Stimulated activated CD8-positive, alpha-beta memory T cell treated with anti-CD3 and anti-CD28 coated beads, Interleukin-12 subunit alpha, Interleukin-12 subunit beta, amount 100 ng/mL, for 1 hour (primary cell): ENCODE measurements around the gene SLC27A3.

Experiments used
- DNase-seq: peaks from one replicate; pipeline ENCODE4 v3.0.0-alpha.2; 2020; ENCODE audit warnings: low read depth

The SLC27A3 gene

DNA sequence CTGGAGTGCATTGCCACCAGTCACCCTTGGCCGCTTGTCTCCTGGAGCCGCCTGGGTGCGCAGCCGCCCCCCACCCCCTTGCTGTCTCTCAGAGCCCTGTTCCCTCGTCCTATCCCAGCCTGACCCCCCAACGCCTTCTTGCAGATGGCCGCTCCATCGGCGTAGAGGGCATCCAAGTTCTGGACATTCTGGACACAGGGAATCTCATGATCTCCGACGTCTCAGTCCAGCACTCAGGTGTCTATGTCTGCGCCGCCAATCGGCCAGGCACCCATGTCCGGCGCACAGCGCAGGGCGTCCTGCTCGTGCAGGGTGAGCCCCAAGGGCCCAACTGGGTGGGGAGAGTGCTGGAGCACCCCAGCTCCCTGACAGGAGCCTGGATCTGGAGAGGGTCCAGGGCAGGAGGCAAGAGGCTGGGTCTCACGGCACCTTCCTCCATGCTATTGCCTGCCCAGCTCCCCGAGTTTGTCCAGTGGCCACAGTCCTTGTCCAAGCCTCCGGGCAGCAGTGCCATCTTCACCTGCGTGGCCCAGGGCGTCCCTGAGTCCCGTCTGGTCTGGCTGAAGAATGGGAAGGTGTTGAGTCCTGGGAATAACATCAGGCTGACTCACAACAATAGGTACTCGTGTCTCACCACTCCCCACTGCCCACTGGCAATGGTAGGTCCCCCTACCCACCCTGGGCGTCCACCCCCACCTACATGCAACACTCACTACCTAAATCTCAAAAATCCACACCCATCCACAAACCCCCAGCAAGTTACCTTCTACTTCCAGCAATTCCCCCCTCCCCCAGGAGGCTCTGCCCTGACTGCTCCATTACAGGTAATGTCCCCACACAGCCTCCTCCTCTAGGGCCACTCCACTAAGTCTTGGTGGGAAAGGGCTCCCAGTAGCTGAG lies 24.6 kb downstream of the SLC27A3 start:
- no peak for DNase-seq

- no peak for DNase-seq
These were observed 25.3 kb downstream of the SLC27A3 start for GRCh38 chr1:153800516-153800915.

- no peak for DNase-seq
These were observed 25.9 kb downstream of the SLC27A3 start for GRCh38 chr1:153801028-153801625.

- DNase-seq, result no peak
These were observed 26.8 kb downstream of the SLC27A3 start for GRCh38 chr1:153801786-153802697.

GRCh38 chr1:153803470-153804056 lies 28.4 kb downstream of the SLC27A3 start:
- DNase-seq, result no peak

GRCh38 chr1:153804112-153804511 lies 28.9 kb downstream of the SLC27A3 start:
- no peak for DNase-seq

DNA sequence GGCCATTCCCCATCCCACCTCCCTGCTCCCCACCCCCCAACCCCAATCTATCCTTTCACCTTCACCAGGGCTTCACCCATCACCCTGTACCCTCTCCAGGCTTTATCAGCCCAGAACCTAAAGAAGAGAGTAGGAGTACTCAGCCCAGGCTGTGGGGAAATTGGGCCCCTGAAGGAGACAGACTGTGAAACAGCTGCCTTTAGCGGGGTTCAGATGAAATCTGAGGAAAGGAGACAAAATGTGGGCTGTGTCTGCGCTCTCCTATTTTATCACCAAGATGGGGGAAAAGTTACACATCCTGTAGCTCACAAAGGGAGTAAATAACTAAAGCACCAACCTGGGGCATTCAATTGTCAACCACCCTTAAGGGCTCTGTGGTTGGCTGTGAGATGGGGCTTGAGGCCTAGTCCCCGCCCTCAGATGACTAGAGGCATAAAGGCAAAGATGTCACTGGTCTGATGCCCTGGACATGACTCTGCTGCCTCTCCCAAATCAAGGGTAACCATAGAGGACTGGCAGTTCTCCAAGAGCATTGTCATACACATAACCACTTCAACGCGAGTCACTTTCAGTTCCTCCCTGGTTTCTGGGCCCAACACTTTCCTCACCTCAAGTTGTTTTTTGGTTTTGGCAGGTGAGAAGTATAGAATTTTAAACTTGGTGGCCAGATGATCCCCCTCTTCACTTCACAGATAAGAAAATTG lies 30.0 kb downstream of the SLC27A3 start:
- DNase-seq, result peak; percentile 45

DNA sequence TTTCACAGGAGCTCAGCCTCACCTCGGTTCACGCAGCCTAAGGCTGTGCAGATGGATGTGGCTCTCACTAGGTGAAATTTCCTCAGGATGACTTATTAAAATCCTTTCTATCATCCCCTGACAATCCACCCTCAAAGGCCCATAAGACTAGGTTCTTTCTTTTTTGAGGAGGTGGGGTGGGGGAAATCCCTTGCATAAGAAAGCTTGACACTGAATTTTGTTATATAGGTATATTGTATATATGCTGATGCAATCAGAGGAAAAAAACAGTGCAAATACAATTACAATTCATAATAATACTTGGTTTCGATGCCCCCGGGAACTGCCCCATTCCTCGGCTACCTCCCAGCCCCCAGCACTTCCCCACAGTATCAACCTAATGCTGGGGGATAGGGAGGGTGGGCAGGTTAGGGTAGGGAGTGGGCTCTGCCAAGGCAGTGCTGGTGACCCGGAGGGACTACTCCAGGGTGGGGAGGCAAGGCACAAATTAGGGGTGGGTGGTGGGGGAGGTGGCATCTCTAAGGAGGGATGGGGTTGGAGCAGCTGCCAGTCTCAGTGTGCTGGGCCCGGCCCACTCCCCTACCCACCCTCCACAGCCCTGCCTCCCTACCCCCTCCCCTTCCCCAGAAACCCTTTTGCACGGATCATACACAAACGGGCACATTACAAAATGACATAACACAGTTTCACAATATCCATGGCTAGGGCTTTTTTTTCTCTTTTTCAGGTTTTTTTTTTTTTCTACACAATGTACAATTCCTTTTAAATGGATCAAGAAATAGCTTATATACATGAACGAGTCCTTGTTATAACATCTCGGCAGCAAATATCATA lies 30.9 kb downstream of the SLC27A3 start:
- DNase-seq, result no peak

- no peak for DNase-seq
These were observed 41.2 kb downstream of the SLC27A3 start for GRCh38 chr1:153816283-153816889.

DNA sequence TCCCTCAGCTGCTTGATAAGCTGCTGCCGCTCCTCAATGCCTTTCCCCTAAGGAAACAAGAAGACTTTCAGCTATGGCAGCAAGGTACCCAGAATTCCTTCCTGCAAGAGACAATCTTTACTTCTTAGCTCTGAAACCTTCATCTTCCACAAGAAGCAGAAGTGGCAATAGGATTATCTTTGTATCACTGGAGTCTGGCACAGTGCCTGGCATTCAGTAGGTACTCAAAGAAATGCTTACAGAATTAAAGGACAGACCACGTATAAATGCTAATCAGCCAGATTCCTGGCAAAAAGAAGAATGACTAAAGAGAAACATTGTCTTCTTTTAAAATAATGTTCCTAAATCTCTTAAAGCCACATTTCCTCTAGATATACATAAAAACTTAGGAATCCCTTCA lies 43.7 kb downstream of the SLC27A3 start:
- DNase-seq, result no peak

DNA sequence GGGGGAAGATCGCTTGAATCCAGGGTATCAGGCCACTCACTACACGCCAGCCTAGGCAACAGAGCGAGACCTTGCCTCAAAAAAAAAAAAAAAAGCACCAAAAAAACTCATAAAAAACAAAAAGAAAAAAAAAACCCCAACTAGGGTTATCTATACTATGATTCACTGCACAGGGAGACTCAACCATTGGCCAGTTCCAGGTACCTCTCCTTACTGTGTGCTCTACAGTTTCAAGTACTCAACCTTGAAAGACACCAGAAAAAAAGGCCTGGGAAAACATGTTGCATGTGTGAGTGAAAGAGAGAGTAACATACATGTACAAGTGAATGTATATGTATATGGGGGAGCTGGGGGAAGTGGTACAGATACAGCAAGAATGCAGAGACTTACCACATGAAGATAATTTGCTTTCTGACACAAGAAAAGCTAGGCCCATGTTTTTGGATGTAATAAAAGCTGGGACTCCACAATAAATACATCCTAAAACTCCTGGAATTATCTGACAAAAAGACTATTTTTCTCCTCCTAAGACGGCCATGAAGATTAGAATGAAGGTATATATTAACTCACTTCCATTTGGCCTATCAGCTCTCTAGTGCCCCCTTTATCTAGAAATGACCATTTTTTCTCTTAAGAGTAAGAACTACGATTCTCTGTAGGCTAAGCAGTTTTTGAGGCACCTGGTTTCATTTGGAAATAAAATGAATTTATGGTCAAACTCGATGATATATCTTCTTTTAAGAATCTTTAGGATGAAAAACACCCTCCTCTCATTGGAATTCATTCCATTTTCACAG lies 52.2 kb downstream of the SLC27A3 start:
- DNase-seq, result no peak
